Measurements from ENCODE around the gene RAB36. TPM values are rescaled to one million over a fixed set of nuclear protein-coding genes. Genes with fewer than 3 reads are reported as not detected.

RAB36 gene
- total RNA-seq, 1 donor from 2014 or later, result 0.47 TPM

DNA sequence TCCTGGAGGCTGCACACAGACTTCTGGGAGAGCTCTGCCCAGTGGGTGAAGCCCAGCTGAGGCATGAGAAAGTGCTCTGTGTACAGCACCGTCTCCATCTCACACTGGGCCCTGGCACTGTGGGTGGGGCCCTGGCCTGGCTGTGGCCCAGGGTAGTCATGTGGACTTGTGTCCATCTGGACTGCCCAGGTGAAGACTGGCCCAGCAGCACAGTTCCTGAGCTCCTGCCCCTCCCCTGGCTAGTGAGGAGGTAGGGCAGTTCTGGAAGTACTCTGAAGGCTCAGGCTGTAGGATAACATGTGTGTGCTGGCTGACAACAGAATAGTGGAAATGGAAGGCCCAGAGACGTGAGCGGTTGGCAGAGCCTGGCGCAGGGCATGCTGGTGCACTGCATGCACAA, 38.9 kb upstream of the RAB36 start:
- no peaks in the 10 kb centered on the region for H3K9me3 ChIP-seq (replicated peaks)
- intact Hi-C loops (cut with micrococcal nuclease), result no loop called here
- no peak overlapping the region for H3K4me3 ChIP-seq
- H3K36me3 ChIP-seq, result no peaks in the 10 kb centered on the region
- TF ChIP-seq, protein P1, sequence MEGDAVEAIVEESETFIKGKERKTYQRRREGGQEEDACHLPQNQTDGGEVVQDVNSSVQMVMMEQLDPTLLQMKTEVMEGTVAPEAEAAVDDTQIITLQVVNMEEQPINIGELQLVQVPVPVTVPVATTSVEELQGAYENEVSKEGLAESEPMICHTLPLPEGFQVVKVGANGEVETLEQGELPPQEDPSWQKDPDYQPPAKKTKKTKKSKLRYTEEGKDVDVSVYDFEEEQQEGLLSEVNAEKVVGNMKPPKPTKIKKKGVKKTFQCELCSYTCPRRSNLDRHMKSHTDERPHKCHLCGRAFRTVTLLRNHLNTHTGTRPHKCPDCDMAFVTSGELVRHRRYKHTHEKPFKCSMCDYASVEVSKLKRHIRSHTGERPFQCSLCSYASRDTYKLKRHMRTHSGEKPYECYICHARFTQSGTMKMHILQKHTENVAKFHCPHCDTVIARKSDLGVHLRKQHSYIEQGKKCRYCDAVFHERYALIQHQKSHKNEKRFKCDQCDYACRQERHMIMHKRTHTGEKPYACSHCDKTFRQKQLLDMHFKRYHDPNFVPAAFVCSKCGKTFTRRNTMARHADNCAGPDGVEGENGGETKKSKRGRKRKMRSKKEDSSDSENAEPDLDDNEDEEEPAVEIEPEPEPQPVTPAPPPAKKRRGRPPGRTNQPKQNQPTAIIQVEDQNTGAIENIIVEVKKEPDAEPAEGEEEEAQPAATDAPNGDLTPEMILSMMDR (IDR thresholded peaks at IDR 0.05; ENCODE audit: borderline replicate concordance), result no peak
- peaks cover 20% of the 10 kb centered on the region for H3K4me1 ChIP-seq
- H3K27me3 ChIP-seq (ENCODE audit: low read depth), result no peaks in the 10 kb centered on the region
- peak overlapping the region; percentile 68 for H3K27ac ChIP-seq (replicated peaks)
- DNase-seq, result no peak

DNA sequence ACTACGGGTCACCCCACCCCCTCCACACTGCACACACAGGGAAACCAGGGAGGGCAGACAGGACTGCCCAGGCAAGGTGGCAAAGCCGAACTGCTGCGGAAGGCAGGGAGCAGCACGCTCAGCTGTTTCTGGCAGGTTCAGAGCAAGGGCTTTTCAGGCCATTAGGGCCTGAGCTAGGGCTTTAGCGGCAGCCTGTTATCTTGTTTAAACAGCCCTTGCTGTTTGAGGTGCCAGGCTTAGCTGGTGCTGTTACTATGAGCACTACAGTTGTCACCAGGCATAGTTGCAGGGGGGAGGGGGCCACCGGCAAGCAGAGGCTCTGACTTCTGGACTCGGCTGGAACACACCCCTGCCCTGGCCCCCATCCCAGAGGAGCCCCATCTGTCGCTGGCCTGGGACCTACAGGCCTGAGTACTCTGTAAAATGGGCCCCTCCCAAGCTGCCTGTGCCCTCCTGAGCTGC, 38.3 kb upstream of the RAB36 start:
- no peak overlapping the region for H3K4me3 ChIP-seq
- no peaks in the 10 kb centered on the region for H3K9me3 ChIP-seq (replicated peaks)
- TF ChIP-seq, protein P1 (IDR thresholded peaks at IDR 0.05; ENCODE audit: borderline replicate concordance), result no peak
- intact Hi-C loops (cut with micrococcal nuclease), result no loop called here
- peak; percentile 70 for DNase-seq
- peak overlapping the region; percentile 68 for H3K27ac ChIP-seq (replicated peaks)
- peaks cover 20% of the 10 kb centered on the region for H3K4me1 ChIP-seq
- no peaks in the 10 kb centered on the region for H3K27me3 ChIP-seq (ENCODE audit: low read depth)
- H3K36me3 ChIP-seq, result no peaks in the 10 kb centered on the region

DNA sequence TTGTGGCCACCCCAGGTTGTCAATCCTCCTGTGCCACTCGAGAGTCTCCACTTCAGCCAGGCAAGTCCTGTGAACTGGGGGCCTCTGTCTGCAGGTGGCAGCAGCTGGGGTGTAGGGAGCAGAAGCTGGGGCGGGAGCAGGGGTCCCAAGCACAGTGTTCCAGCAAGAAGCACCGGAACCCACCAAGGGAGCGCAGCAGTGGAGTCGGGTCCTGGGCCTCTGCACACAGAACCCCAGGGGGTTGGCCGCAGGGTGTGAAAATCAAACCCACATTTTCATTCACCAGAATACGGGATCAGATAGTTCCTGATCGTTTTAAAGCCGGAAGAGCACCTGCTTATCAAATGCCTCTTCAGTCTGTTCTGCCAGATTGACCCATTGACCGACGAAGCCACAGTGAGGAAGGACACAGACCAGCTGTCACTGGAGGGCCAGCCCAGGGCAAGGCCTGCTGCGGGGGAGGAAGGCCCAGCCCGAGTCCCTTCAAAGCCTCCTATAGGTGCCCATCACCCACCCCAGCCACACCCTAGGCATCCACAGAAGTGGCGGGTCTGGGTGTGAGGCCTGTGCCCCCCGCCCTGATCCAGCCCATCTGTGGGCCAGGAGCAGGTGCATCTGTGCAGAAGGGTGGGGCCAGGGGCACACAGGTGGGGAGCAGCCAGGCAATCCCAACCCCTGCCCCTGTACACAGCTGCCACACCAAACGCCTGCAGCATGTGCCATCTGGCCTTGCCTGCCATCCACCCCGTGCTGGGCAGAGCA, 37.6 kb upstream of the RAB36 start:
- Histone ChIP-seq H3K4me1 (peaks cover 21% of the 10 kb centered on the region), H3K36me3 (no peaks in the 10 kb centered on the region), H3K27me3 (ENCODE audit: low read depth) (no peaks in the 10 kb centered on the region), H3K4me3 (no peak overlapping the region), H3K27ac (replicated peaks) (peak overlapping the region; percentile 68), H3K9me3 (replicated peaks) (no peaks in the 10 kb centered on the region)
- no peak for DNase-seq
- TF ChIP-seq, protein P1 (IDR thresholded peaks at IDR 0.05; ENCODE audit: borderline replicate concordance), result no peak
- intact Hi-C loops (cut with micrococcal nuclease), result no loop called here

DNA sequence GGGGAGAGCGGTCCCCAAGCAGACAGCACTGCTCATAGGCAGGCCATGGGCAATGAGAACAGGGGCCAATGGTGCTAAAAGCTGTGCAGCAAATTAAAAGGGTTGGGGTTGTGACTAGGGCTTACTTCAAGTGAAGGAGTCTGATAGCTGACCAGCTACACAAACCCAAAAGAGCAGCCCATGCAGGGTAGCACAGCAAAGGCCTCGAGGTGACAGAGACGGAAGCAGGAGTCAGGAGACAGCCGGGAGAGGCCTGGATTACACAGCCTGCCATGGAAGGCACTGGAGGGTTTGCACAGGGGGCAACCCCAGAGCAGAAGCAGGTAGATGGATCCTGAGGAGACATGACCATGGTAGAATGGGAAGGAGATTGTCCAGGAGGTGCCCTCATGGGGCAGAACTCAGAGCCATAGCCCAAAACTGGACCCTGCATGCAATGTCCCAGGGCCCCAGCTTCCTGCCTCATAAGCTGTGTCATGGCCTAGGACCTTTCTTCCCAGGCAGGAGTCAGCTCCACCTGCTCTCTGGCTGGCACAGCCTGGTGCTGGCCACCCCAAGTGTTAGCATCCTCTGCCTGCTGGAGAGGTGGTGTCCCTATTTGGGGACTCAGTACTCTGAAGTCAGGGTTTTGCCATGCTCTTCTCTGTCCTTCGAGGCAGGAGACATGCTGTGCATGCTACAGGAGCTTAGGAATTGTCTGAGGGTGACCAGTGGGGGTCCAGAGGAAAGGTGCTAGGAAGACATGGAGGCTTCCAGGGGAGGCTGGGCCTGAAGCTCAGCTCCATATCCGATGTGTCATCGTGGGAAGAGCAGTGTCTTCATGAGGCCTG, 36.8 kb upstream of the RAB36 start:
- intact Hi-C loops (cut with micrococcal nuclease), result no loop called here
- Histone ChIP-seq H3K36me3 (no peaks in the 10 kb centered on the region), H3K27ac (replicated peaks) (no peak overlapping the region), H3K27me3 (ENCODE audit: low read depth) (no peaks in the 10 kb centered on the region), H3K4me1 (peaks cover 29% of the 10 kb centered on the region), H3K9me3 (replicated peaks) (no peaks in the 10 kb centered on the region), H3K4me3 (no peak overlapping the region)
- TF ChIP-seq, protein P1 (IDR thresholded peaks at IDR 0.05; ENCODE audit: borderline replicate concordance), result no peak
- no peak for DNase-seq

DNA sequence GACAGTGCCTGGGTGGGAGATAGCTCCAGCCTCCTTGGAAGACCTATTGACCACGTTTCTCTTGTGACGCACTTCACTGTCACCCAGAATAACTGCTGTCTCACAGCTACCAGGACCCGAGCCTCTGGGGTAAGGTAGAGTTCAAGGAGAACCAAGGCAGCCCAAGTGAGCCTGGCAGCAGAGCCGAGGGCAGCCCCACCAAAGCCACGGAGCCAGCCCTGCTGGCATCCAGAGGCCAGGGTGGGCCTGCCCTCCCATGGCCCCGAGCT, 36.3 kb upstream of the RAB36 start:
- intact Hi-C loops (cut with micrococcal nuclease), result no loop called here
- H3K4me1 ChIP-seq, result peaks cover 35% of the 10 kb centered on the region
- no peak overlapping the region for H3K4me3 ChIP-seq
- TF ChIP-seq, protein P1 (IDR thresholded peaks at IDR 0.05; ENCODE audit: borderline replicate concordance), result no peak
- DNase-seq, result no peak
- H3K36me3 ChIP-seq, result no peaks in the 10 kb centered on the region
- H3K27me3 ChIP-seq (ENCODE audit: low read depth), result no peaks in the 10 kb centered on the region
- no peak overlapping the region for H3K27ac ChIP-seq (replicated peaks)
- no peaks in the 10 kb centered on the region for H3K9me3 ChIP-seq (replicated peaks)
